ENCODE data around the gene SCFD2.

DNA sequence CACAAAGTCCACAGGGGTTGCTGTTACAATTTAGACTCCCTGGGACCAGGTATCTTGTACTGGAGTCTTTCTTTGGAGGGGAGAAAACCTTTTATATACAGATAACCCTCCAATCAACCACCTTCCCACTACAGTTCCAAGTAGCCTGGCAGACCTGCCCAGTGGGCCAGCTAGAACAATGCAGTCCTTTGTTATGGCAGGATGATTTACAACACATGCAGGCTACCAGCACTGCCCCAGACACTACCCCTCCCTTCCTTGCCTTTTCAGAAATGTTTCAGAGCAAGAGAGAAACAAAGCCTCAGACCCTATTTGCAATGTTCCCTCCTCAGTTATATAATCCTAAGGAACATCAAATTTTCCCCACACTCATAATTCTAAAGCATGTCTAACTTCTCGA lies 492.7 kb downstream of the SCFD2 start:
- TF ChIP-seq, protein P1, sequence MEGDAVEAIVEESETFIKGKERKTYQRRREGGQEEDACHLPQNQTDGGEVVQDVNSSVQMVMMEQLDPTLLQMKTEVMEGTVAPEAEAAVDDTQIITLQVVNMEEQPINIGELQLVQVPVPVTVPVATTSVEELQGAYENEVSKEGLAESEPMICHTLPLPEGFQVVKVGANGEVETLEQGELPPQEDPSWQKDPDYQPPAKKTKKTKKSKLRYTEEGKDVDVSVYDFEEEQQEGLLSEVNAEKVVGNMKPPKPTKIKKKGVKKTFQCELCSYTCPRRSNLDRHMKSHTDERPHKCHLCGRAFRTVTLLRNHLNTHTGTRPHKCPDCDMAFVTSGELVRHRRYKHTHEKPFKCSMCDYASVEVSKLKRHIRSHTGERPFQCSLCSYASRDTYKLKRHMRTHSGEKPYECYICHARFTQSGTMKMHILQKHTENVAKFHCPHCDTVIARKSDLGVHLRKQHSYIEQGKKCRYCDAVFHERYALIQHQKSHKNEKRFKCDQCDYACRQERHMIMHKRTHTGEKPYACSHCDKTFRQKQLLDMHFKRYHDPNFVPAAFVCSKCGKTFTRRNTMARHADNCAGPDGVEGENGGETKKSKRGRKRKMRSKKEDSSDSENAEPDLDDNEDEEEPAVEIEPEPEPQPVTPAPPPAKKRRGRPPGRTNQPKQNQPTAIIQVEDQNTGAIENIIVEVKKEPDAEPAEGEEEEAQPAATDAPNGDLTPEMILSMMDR (IDR thresholded peaks at IDR 0.05; ENCODE audit: extremely low read depth in 1 of 2, insufficient read depth in 1 of 2, low read depth in 1 of 2, low read length in 2 of 2): no peak
- TF ChIP-seq POLR2A (IDR thresholded peaks at IDR 0.05; ENCODE audit: low read depth, low read length): no peak
- no peak for TF ChIP-seq EZH2 (IDR thresholded peaks at IDR 0.05; ENCODE audit: borderline replicate concordance, low read depth, low read length, severe bottlenecking)
- TF ChIP-seq POLR2AphosphoS5 (IDR thresholded peaks at IDR 0.05; ENCODE audit: insufficient read depth, low read depth, low read length): no peak
- no peak for TF ChIP-seq JUN (IDR thresholded peaks at IDR 0.05; ENCODE audit: borderline replicate concordance, insufficient read depth, insufficient read length, low read depth)
- TF ChIP-seq MAX (IDR thresholded peaks at IDR 0.05; ENCODE audit: insufficient read depth, insufficient read length): no peak
